Tibial artery (tissue), 4 donors: ENCODE measurements around the gene FOXL2NB.

Experiments used
- DNase-seq, 2 donors: peaks; one replicate each; pipeline ENCODE4 v3.0.0-alpha.2; 2019
- H3K27ac ChIP-seq, 2 donors: fragments of 200-600 bp; sonication (generic) in 1 of 2; 1 replicate in 1 of 2; 2 replicates in 1 of 2; pipeline ENCODE4 v1.5.1; 2018 to 2019; ENCODE audit warnings: mild to moderate bottlenecking in 1 of 2
- H3K27me3 ChIP-seq, 2 donors: fragments of 200-600 bp; sonication (generic) in 1 of 2; one replicate each; pipeline versions ENCODE4 v1.5.1 to v1.6.0; 2016 to 2019
- H3K36me3 ChIP-seq, 3 donors: fragments of 200-600 bp; sonication (generic) in 2 of 3; one replicate each; pipeline ENCODE4 v1.5.1; 2016 to 2019; ENCODE audit warnings: mild to moderate bottlenecking in 2 of 3
- H3K4me1 ChIP-seq, 4 donors: fragments of 200-600 bp; sonication (generic) in 2 of 4; 1 replicate in 3 of 4; 2 replicates in 1 of 4; pipeline ENCODE4 v1.5.1; 2016 to 2019
- H3K4me3 ChIP-seq, 2 donors: fragments of 200-600 bp; sonication (generic) in 1 of 2; 1 replicate in 1 of 2; 2 replicates in 1 of 2; pipeline ENCODE4 v1.5.1; 2018 to 2019; ENCODE audit warnings: mild to moderate bottlenecking in 2 of 2
- H3K9me3 ChIP-seq, 3 donors: fragments of 200-600 bp; sonication (generic) in 1 of 3; one replicate each; pipeline ENCODE4 v1.5.1; 2016 to 2019
- intact Hi-C: fragments of 100-400 bp; cut with DNase I; formaldehyde crosslinking; loops from one replicate; pipeline ENCODE4 v1.15.0; 2023; ENCODE audit warnings: low total_unique reads
- TF ChIP-seq, protein P1 (sequence below), 2 experiments: fragments of 200-600 bp in 1 of 2; fragments of 450-650 bp in 1 of 2; IDR thresholded peaks; one replicate each; pipeline ENCODE4 v1.5.1; 2017 to 2019; ENCODE audit warnings: antibody characterized with exemption in 2 of 2, mild to moderate bottlenecking in 1 of 2, moderate library complexity in 1 of 2

Gene FOXL2NB

DNA sequence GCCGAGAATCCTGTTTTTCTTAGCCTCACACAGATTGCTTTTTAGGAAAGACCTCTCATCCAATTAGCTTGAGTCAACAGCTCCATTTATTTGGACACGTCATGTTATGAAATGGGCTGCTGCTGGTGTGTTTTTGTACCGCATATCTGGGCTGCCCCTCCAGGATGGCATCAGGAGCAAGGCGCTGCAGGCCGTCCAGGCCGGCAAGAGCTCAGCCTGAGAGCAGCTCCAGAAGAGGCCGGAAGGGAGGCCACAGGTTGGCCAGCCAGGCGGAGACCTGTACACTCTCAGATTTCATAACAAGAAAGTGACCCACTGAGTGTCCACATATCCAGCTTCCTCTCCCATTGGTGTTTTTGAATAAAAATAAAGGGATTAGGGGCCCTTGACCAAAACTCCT, 28.3 kb downstream of the FOXL2NB start:
- TF ChIP-seq, protein P1, sequence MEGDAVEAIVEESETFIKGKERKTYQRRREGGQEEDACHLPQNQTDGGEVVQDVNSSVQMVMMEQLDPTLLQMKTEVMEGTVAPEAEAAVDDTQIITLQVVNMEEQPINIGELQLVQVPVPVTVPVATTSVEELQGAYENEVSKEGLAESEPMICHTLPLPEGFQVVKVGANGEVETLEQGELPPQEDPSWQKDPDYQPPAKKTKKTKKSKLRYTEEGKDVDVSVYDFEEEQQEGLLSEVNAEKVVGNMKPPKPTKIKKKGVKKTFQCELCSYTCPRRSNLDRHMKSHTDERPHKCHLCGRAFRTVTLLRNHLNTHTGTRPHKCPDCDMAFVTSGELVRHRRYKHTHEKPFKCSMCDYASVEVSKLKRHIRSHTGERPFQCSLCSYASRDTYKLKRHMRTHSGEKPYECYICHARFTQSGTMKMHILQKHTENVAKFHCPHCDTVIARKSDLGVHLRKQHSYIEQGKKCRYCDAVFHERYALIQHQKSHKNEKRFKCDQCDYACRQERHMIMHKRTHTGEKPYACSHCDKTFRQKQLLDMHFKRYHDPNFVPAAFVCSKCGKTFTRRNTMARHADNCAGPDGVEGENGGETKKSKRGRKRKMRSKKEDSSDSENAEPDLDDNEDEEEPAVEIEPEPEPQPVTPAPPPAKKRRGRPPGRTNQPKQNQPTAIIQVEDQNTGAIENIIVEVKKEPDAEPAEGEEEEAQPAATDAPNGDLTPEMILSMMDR (IDR thresholded peaks at IDR 0.05), result no peak
- intact Hi-C loops, result no loop called here
- H3K36me3 ChIP-seq, result no peaks in the 10 kb centered on the region
- DNase-seq, result no peak
- no peak overlapping the region for H3K27ac ChIP-seq
- H3K27me3 ChIP-seq, result peaks cover 0 to 13% of the 10 kb centered on the region in 2 donors
- H3K9me3 ChIP-seq, result no peaks in the 10 kb centered on the region
- no peaks in the 10 kb centered on the region for H3K4me1 ChIP-seq
- no peak overlapping the region for H3K4me3 ChIP-seq

DNA sequence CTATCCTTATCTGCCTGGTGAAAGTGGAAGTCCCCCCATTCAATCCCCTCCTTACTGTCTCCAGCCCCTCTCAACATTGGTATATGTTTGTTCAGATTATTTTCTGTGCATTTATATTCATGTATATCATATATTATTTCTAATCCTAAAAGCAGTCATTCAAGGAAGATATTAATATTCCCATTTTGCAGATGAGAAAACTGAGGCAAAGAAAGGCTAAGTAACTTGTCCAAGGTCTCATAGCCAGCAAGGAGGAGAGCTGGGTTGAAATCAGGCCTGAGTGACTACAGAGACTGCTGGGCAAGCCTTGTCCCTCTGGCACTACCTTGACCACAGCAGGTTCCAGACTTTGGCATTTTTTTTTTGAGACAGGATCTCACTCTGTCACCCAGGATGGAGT, 29.0 kb downstream of the FOXL2NB start:
- Histone ChIP-seq H3K36me3 (no peaks in the 10 kb centered on the region), H3K4me3 (no peak overlapping the region), H3K27me3 (peaks cover 0 to 9% of the 10 kb centered on the region in 2 donors), H3K27ac (no peak overlapping the region), H3K4me1 (no peaks in the 10 kb centered on the region), H3K9me3 (no peaks in the 10 kb centered on the region)
- intact Hi-C loops, result no loop called here
- DNase-seq, result no peak
- TF ChIP-seq, protein P1 (IDR thresholded peaks at IDR 0.05), result no peak

DNA sequence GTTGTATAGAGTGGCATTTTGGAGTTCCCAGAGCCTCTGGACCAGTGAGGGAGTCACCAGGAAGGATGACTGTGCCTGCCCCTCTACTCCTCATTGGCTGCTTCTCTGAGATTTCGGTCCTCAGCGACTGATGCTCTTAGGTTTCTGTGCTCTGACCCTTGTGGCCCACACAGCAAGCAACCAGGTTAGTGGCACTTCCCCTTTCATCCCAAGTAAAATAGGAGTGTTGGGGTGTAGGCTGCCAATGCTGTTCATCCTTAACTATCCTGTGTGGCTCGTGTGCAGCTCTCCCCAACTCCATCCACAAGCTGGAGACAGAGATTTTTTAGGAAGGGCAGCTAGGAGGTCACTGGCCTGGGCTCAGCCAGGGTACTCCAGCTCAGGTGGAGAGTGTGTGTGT, 37.8 kb downstream of the FOXL2NB start:
- H3K4me1 ChIP-seq, result no peaks in the 10 kb centered on the region
- TF ChIP-seq, protein P1 (IDR thresholded peaks at IDR 0.05), result no peak
- no peaks in the 10 kb centered on the region for H3K9me3 ChIP-seq
- no peak for DNase-seq
- intact Hi-C loops, result no loop called here
- no peak overlapping the region for H3K27ac ChIP-seq
- no peaks in the 10 kb centered on the region for H3K36me3 ChIP-seq
- no peaks in the 10 kb centered on the region for H3K27me3 ChIP-seq
- no peak overlapping the region for H3K4me3 ChIP-seq

DNA sequence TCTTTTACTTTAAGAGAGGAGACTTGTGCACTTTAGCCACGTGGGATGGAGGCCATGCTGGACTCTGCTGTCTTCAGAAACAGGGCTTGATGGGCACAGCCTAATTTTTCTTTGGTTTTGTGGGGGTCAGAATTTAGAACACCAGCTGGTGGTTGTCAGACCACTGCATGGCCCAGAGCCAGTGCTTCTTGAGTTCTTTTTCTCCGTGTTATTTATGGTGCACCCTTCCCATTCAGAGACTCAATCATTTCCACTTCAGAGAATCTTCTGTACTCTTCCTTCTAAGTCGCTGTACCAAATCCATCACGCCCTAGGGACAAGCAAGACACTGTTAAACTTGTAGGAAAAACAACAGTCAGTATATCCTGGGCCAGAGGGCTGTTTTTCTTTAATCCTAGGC, 38.9 kb downstream of the FOXL2NB start:
- DNase-seq, result no peak
- TF ChIP-seq, protein P1 (IDR thresholded peaks at IDR 0.05), result no peak
- no peak overlapping the region for H3K27ac ChIP-seq
- H3K27me3 ChIP-seq, result no peaks in the 10 kb centered on the region
- H3K36me3 ChIP-seq, result no peaks in the 10 kb centered on the region
- no peak overlapping the region for H3K4me3 ChIP-seq
- intact Hi-C loops, result no loop called here
- no peaks in the 10 kb centered on the region for H3K4me1 ChIP-seq
- H3K9me3 ChIP-seq, result no peaks in the 10 kb centered on the region

DNA sequence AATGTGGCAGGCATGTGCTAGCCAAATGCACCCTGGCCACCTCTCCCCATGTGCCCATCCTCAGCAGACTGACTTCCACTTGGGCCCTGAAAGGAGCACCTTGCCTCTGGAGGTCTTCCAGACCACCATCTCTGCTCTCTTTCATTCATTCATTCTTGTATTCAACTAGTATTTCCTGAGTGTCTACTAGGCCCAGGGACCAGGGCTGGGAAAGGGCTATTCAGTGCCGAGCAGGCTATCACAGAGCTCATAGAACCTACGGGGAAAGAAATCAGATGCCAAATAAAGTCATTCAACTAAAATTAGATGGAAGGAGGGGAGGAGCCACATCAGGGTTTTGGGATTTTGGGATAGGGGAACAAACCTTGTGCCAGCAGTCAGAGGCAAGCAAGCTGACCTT, 40.2 kb downstream of the FOXL2NB start:
- no peaks in the 10 kb centered on the region for H3K4me1 ChIP-seq
- TF ChIP-seq, protein P1 (IDR thresholded peaks at IDR 0.05), result no peak
- no peak for DNase-seq
- no peaks in the 10 kb centered on the region for H3K27me3 ChIP-seq
- intact Hi-C loops, result no loop called here
- H3K36me3 ChIP-seq, result no peaks in the 10 kb centered on the region
- H3K9me3 ChIP-seq, result no peaks in the 10 kb centered on the region
- no peak overlapping the region for H3K4me3 ChIP-seq
- H3K27ac ChIP-seq, result no peak overlapping the region

DNA sequence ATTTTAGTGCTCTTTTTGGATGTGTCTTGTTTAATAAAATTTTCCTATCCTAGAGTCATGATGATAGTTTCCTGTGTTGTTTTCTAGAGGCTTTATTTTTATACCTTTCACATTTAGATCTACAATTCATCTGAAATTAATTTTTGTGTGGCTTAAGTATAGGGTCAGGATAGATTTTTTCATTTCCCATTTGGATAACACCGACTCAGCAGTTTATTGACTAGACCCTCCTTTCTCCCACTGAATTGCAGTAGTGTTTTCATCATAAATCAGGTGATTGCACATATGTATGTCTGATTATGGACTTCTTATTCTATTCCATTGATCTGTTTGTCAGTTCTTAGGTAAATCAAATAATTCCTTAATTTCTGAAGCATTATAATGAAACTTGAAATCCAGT, 48.7 kb downstream of the FOXL2NB start:
- no peak overlapping the region for H3K4me3 ChIP-seq
- H3K27me3 ChIP-seq, result no peaks in the 10 kb centered on the region
- TF ChIP-seq, protein P1 (IDR thresholded peaks at IDR 0.05), result no peak
- H3K9me3 ChIP-seq, result no peaks in the 10 kb centered on the region
- no peak overlapping the region for H3K27ac ChIP-seq
- intact Hi-C loops, result no loop called here
- no peaks in the 10 kb centered on the region for H3K36me3 ChIP-seq
- no peaks in the 10 kb centered on the region for H3K4me1 ChIP-seq
- DNase-seq, result no peak
